HG02763 (cell line): Measurements from ENCODE around the gene IFNA17.
"Not testable (repeated sequence)": the region's sequence is repeated elsewhere in the genome, so short reads cannot be mapped to it uniquely, and the experiment has no call there.

Source experiments
- ATAC-seq: cut with Tn5 transposase; IDR thresholded peaks from one replicate; pipeline ENCODE4 v1.9.1; 2021; ENCODE audit warnings: mild to moderate bottlenecking, moderate library complexity; ENCODE audit not compliant: unreplicated experiment

Gene IFNA17

DNA sequence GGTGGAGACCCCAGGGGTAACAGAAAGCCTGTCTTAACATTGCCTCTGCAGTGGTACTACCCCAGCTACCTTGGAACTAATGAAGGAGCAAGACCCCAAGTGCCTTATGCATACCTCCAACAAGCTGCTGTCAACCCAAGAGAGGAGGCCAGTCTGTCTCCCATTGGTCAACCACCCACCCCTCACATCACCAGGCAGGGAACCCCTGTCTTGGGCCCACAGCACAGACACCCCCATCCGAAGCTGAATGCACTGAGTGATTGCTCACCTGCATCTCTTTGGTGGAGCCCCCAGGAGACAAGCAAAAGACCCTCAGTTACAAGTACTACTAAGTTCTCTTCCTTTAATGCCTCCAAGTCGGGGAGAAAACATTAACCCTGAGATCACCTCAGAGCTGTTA is 15.9 kb downstream of the IFNA17 start:
- ATAC-seq, result not testable (repeated sequence)

DNA sequence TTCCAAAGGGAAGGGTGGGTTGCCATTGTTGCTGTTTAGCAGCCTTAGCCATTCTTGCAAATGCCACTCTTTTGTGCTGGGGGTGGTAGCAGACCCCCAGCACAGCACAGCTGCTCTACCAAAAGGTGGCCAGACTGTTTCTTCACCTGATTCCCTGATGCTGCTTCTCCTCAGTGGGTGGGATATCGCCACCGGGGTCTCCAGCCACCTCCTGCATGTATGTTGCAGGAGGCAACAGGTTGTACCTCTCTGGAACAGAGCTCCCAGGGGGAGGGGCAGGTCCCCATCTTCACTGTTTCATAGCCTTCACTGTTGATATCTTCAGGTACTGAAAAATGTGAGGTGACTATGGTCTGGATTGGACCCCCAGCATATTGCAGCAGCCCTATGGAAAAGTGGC is 17.2 kb downstream of the IFNA17 start:
- not testable (repeated sequence) for ATAC-seq

DNA sequence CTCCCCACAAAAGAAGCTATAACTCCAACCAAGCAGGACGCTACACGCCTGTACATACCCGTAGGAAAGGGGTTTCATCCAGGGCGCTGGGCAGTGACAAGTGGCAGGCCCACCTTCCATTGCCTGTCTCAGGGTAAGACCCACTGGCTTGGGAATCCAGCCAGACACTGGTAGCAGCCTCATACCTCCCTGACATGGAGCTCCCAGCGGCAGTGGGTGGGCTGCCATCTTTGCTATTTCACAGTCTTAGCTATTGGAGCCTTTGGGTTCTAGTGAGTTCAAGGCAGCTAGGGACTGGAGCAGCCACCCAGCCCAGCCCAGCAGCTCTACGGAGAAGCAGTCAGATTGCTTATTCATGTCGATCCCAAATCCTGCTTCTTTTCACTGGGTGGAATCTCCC is 17.7 kb downstream of the IFNA17 start:
- no peak for ATAC-seq

DNA sequence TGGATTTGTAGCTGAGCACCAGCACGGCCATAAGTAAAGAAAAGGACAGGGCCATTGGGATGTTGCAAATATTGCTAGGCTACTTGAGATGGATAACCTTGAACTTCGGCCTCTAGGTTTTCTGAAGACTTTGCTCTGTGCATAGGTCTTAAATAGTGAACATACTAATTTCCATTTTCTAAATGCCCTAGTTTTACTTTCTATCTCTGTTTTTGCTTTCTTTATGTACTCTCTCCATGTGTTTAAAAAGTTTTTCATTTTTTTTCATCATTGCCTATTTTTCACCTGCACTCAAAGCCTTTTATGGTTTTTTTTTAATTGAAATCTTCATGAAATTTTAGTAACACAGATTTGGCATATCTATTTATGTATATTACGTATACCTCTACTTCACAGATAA is 21.0 kb downstream of the IFNA17 start, which contains the start of gene IFNA10:
Gene IFNA10, minus strand, starts transcription at position 101 of the 400 bp plus-strand sequence. Its CDS starts 46 bp downstream, at position 55.
- not testable (repeated sequence) for ATAC-seq

DNA sequence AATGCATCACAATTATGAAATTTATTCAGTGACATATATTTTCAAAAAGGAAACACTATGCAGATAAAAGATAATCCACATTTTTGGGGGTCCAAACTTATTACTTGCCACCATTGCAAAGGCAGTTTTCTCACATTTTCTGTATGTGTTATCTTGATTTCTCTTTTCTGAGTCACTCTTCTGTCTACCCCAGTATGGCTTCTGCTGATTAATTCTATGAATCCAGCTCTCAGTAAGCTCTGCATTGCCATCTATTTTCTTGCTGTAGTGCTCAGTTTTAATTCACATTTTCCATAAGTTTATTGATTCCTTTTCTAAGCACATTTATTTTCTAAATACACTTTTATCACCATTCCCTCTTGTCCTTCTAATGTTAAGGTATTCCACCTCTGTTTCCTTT is 22.8 kb downstream of the IFNA17 start:
- no peak for ATAC-seq

DNA sequence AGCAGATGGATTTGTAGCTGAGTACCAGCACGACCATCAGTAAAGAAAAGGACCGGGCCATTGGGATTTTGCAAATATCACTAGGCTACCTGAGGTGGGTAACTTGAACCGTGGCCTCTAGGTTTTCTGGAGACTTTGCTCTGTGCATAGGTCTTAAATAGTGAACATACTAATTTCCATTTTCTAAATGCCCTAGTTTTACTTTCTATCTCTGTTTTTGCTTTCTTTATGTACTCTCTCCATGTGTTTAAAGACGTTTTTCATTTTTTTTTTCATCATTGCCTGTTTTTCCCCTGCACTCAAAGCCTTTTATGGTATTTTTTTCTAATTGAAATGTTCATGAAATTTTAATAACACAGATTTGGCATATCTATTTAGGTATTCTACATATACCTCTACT is 25.9 kb downstream of the IFNA17 start, which contains the start of gene IFNA7:
Gene IFNA7, minus strand, starts transcription at position 101 of the 400 bp plus-strand sequence. Its CDS starts 40 bp downstream, at position 61.
- not testable (repeated sequence) for ATAC-seq

DNA sequence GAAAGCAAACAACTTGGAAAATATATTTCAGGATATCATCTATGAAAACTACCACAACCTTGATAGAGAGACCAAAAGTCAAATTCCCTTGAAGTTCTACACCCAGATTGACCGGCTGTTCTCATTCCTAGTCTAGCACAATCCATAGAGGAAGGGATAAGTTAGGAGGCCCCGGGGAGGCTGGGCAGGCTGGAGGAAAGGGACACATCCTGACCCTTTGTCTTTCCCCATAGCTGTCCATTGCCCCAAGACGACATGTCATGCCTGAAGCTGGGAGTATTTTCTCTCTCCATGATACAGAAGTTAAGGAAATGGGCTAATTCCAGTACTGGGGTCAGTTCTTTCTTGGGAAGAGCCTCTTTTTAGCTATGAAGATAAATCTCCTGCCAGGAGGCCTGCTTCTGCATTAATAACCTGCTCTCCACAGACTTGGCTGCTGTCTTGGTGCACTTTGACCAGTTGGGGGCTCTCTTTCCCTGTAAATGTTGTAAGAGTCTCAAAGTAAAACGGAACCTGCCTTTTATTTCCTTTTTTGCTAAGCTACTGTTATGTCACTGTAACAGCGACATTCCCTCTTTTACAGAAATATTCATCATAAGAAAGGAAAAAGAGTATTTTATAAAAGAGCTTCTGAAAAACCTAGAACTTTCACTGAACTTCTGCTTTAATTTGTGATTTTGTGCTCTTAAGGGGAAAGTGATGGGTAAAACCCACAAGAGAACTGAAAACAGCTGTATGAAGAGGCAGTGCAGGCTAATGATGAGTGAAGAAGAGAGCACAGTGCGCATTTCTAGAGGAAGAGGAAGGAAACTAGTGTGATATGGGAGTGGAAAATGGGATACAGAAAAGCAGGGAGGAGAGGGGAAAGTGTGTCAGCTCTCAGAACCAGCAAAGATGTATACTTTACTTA is 32.9 kb downstream of the IFNA17 start:
- peak; percentile 90 for ATAC-seq

DNA sequence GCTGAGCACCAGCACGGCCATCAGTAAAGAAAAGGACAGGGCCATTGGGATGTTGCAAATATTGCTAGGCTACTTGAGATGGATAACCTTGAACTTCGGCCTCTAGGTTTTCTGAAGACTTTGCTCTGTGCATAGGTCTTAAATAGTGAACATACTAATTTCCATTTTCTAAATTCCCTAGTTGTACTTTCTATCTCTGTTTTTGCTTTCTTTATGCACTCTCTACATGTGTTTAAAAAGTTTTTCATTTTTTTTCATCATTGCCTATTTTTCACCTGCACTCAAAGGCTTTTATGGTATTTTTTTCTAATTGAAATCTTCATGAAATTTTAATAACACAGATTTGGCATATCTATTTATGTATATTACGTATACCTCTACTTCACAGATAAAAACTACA is 40.5 kb downstream of the IFNA17 start, which contains the start of gene IFNA4:
Gene IFNA4, minus strand, starts transcription at position 101 of the 400 bp plus-strand sequence. Its CDS starts 56 bp downstream, at position 45.
- not testable (repeated sequence) for ATAC-seq

DNA sequence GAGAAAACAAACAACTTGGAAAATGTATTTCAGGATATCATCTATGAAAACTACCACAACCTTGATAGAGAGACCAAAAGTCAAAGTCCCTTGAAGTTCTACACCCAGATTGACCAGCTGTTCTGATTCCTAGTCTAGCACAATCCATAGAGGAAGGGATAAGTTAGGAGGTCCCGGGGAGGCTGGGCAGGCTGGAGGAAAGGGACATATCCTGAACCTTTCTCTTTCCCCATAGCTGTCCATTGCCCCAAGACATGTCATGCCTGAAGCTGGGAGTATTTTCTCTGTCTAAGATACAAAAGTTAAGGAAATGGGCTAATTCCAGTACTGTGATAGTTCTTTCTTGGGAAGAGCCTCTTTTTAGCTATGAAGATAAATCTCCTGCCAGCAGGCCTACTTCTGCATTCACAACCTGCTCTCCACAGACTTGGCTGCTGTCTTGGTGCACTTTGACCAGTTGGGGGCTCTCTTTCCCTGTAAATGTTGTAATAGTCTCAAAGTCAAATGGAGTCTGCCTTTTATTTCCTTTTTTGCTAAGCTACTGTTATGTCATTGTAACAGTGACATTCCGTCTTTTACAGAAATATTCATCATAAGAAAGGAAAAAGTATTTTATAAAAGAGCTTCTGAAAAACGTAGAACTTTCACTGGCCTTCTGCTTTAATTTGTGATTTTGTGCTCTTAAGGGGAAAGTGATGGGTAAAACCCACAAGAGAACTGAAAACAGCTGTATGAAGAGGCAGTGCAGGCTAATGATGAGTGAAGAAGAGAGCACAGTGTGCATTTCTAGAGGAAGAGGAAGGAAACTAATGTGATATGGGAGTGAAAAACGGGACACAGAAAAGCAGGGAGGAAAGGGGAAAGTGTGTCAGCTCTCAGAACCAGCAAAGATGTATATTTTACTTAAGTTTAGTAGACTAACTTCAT is 44.9 kb downstream of the IFNA17 start:
- ATAC-seq, result peak; percentile 87
